Subcutaneous adipose tissue (tissue), 4 donors: ENCODE measurements around the gene ID4. TPM values are rescaled to one million over a fixed set of nuclear protein-coding genes. Genes with fewer than 3 reads are reported as not detected.

Experiments
- total RNA-seq, 4 donors: library from RNA; depleted of rRNA; stranded (reverse); fragments of >200 nt; gene quantifications; one replicate each; pipeline ENCODE4 v1.1.0, GENCODE V29; 2016
- TF ChIP-seq, protein P1 (sequence below): fragments of 450-650 bp; IDR thresholded peaks from one replicate; pipeline ENCODE4 v1.5.1; 2016; ENCODE audit warnings: low read depth, mild to moderate bottlenecking, control low read depth, antibody characterized with exemption, moderate library complexity

Gene ID4
- total RNA-seq, 4 donors from 2014 or later = 10.0 to 88.7 (median 39.2) TPM

DNA sequence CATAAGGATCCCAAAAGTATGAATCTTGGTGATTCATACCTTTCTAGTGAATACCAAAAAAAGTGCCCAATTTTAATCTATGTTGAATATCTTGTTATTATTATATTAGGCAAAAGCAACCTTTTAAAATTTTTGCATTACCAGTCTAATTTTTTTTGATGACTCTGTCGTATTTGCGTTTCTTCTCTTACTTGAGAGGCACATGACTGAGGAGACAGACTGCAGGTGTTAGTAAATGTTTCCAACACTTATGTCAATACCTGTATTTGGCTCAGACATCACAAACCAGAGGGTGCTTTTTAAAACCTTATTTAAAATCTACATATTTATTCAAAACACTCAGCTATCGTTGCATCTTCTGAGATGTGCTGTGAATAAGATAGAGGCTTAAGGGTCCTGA, 27.1 kb downstream of the ID4 start:
- TF ChIP-seq, protein P1, sequence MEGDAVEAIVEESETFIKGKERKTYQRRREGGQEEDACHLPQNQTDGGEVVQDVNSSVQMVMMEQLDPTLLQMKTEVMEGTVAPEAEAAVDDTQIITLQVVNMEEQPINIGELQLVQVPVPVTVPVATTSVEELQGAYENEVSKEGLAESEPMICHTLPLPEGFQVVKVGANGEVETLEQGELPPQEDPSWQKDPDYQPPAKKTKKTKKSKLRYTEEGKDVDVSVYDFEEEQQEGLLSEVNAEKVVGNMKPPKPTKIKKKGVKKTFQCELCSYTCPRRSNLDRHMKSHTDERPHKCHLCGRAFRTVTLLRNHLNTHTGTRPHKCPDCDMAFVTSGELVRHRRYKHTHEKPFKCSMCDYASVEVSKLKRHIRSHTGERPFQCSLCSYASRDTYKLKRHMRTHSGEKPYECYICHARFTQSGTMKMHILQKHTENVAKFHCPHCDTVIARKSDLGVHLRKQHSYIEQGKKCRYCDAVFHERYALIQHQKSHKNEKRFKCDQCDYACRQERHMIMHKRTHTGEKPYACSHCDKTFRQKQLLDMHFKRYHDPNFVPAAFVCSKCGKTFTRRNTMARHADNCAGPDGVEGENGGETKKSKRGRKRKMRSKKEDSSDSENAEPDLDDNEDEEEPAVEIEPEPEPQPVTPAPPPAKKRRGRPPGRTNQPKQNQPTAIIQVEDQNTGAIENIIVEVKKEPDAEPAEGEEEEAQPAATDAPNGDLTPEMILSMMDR = no peak

DNA sequence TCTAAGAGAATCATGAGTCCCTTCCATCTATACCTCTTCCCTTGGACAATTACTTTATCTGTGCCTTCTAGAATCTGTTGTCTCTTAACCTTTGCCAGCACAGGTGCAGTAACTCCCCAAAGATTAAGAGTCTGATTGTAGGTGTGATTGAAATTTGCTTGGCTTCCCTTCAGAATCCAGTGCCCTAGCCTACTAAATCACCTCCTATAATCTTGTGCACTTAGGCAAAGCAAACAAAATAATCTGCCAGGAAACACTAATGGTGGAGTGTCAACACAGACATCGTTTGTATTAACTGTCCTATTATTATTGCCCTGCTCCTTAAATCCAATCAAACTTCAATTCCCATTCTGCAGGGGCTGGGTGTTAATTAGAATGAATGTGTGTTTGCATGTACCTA, 28.0 kb downstream of the ID4 start:
- TF ChIP-seq, protein P1 = no peak

DNA sequence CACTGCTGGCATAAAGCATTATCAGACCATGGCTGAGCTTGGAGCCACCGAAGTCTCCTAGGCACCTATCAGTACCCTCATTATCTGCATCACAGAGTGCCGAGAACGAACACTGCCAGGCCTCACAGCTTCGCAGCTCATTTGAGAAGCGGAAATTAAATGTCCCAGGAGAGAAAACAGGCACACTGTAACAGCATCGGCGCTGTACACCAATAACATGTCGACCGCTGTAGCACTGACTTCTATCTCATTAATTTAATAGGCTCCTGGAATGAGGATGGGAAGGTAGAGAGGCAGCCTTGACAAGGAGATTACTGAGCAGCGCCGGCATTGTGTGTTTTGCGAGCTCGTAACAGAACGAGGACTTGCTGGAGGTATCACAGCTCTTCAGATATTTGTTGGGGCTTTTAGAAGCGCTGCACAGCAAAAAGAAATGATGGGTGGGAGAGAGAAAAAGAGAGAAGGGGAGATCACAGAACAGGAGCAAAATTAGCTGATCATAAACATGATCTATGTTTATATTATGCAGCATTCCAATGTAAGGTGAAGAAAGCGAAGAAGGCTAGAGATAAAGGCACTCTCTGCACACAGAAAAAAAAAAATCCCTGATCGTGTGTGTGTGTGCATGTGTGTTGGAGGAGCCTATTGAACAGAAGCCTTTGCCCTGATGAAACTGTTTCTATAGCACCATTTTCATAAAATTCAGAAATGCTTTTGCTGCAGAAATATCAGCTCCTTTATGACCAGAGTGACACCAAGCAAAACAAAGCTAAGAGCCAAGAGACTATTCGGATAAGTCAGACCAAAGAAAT, 29.2 kb downstream of the ID4 start:
- TF ChIP-seq, protein P1 = no peak

DNA sequence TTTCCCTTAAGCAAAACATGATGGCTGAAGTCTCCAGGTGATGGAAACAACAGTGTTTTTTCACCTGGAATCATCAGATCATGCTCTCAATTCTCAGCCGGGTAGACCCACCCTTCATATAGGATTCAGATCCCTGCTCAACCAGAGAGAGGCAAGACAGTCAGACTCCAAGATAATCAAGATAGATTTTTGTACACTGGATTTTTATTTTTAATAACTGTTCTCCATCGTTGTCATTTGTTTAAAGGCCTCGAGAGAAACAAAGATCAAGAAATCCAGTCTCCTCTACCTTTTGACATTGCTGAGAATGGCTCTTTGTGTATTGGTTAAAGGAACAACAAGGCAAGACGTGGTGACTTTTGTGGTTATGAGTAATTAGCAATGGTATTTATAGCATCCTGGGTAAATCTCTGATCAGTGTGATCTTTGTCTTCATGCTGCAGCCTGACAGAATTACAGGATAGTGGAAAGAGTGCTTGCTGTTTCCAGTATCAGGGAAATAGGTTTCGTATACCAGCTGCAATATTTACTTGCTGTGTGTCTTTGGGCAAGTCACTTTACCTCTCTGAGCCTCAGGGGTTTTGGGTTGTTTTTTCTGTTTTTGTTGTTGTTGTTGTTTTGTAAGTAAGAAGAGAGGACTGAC, 29.9 kb downstream of the ID4 start:
- TF ChIP-seq, protein P1 = no peak

DNA sequence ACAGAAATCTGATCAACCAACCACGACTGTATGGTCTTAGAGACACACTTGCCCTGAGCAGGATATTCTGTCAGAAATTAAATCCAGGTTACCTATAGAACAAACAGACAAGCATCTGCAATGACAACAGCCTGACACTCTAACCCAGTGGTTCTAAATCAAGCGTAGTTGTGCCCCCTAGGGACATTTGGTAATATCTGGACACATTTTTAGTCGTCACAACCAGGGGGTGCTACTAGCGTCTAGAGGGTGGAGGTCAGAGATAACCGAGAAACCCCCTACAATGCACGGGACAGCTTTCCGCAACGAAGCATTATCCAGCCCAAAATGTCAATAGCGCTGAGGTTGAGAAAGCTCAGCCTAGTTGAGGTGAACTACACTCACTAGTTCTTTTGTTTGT, 32.3 kb downstream of the ID4 start:
- TF ChIP-seq, protein P1 = no peak

DNA sequence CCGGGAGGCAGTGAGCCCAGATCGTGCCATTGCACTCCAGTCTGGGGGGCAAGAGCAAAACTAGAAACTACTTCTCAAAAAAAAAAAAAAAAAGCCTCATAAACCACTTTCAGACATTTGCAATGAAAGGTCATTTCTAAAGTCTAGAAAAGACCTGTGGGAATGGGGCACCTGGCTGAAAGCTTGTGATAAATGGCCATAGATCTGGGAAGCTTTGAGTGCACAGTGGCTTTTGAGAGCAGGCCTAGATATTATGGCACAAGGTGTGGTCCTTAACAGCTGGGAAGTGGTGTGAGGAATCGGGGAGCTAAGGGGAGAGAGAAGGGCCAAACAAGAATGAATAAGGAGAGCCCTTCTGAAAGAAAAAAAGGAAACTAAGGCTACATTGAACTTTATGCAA, 33.2 kb downstream of the ID4 start:
- TF ChIP-seq, protein P1 = no peak

DNA sequence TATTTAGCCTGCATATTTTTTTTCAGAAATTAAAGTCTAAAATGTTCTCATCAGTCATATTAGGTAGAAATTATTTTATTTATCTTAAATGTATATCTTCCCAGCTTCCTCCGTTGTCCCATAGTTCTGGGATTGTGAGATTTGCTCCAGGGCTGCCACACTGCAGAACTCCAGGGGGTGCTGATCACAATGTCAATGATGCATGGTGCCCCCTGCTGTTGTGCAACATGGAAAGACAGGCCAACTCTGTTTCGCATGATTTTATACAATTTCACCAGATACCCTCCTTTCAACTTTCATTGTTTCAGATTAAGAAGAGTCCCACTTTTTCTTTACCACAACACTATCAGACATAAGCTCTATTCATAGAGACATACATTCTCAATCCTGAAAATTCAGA, 35.9 kb downstream of the ID4 start:
- TF ChIP-seq, protein P1 = no peak
